Muscle of leg (tissue), 11 donors: Measurements from ENCODE around the gene STX18. TPM values are rescaled to one million over a fixed set of nuclear protein-coding genes. Genes with fewer than 3 reads are reported as not detected.

ENCODE experiments used
- DNase-seq: peaks from one replicate; pipeline ENCODE4 v3.0.0; 2013
- H3K27ac ChIP-seq: one replicate; pipeline ENCODE4 v1.5.1; 2013; ENCODE audit warnings: mild to moderate bottlenecking, low read length, control low read depth
- H3K27me3 ChIP-seq: one replicate; pipeline ENCODE4 v1.6.1; 2013; ENCODE audit warnings: low read length; ENCODE audit not compliant: control insufficient read depth, insufficient read depth
- H3K36me3 ChIP-seq: one replicate; pipeline ENCODE4 v1.6.1; 2013; ENCODE audit warnings: low read length; ENCODE audit not compliant: control insufficient read depth, insufficient read depth
- H3K4me1 ChIP-seq: one replicate; pipeline ENCODE4 v1.6.1; 2013; ENCODE audit warnings: low read length; ENCODE audit not compliant: control insufficient read depth, insufficient read depth
- H3K4me3 ChIP-seq: one replicate; pipeline ENCODE4 v1.5.1; 2013; ENCODE audit warnings: low read length, control low read depth
- H3K9me3 ChIP-seq: replicated peaks from 2 replicates; pipeline ENCODE4 v1.6.1; 2013; ENCODE audit warnings: low read depth, low read length; ENCODE audit not compliant: control insufficient read depth
- WGBS: methylation state at CpG from one replicate; pipeline ENCODE4 v1.1.5; 2013; ENCODE audit warnings: missing lambda C conversion rate; ENCODE audit not compliant: insufficient coverage; 5-methylcytosine and 5-hydroxymethylcytosine counted together
- polyA plus RNA-seq, 8 donors: library from polyadenylated mRNA; unstranded; fragments of 120-200 nt; gene quantifications; one replicate each; pipeline versions ENCODE4 v1.2.1 to v1.2.3, GENCODE V29; 2013; ENCODE audit warnings: inconsistent platforms in 1 of 8, low replicate concordance in 1 of 8; ENCODE audit not compliant: insufficient read length in 8 of 8, insufficient read depth in 1 of 8
- total RNA-seq: library from RNA; stranded (reverse); fragments of 120-200 nt; gene quantifications from one replicate; pipeline ENCODE4 v1.2.4, GENCODE V29; 2013

STX18 gene
- total and polyA plus RNA-seq, 9 donors, result 22.4 to 30.9 (median 26.7) TPM

DNA sequence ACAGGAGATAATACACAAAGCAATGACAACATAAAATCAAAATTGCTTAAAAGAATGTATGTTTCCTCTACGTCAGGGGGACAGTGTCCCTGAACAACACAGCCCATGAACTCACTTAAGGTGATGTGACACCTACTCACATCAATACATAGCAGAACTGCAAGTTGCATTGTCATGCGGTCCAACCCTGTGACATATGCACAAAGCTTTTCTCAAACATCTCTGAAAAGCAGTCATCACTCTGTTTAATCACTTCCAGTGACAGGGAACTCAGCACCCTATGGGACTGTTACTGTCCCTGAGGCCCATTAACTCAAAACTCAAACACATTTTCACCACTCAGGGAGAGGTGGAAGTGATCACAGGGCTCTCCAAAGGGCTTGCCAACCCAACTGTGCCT lies 2.4 kb downstream of the STX18 start:
- WGBS, result 100% methylated on average over 1 of the region's 2 CpGs
- Histone ChIP-seq H3K27ac (no peak overlapping the region), H3K9me3 (no peaks in the 10 kb centered on the region), H3K4me1 (peaks cover 13% of the 10 kb centered on the region), H3K4me3 (no peak overlapping the region), H3K36me3 (no peaks in the 10 kb centered on the region), H3K27me3 (no peaks in the 10 kb centered on the region)
- no peak for DNase-seq

GRCh38 chr4:4535590-4535989 lies 6.3 kb downstream of the STX18 start:
- no peak overlapping the region for H3K4me3 ChIP-seq
- no peaks in the 10 kb centered on the region for H3K36me3 ChIP-seq

DNA sequence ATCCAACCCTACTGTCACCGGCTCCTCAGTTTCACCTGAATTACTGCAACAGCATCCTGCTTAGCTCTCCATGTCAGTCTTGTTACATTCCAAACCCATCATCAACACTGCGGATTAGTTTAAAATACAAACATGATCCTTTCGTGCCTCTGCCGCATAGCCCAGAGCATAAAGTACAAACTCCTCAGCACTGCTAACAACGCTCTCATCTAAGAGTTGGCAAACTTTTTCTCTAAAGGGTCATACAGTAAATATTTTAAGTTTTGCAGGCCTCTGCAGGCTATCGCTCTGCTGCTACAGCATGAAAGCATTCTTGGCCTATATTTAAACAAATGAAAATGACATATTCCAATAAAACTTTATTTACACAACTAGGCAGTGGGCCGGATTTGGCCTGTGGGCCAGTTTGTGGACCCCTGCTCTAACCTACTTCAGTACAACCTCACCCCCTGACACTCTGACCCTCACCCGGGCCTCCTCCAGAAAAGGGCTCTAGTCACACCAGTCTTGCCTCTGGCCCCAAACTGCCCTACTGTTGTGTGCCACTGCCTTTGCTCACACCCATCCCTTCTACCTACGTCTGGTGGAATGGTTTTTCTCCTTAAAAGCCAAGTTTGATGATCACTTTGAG lies 7.2 kb downstream of the STX18 start:
- no peaks in the 10 kb centered on the region for H3K27me3 ChIP-seq
- no peaks in the 10 kb centered on the region for H3K4me1 ChIP-seq
- 91% methylated on average over 6 of the region's 9 CpGs for WGBS
- H3K27ac ChIP-seq, result no peak overlapping the region
- no peaks in the 10 kb centered on the region for H3K36me3 ChIP-seq
- H3K9me3 ChIP-seq, result no peaks in the 10 kb centered on the region
- H3K4me3 ChIP-seq, result no peak overlapping the region
- no peak for DNase-seq

More at GRCh38 chr4:4535590-4535989, 6.3 kb downstream of the STX18 start:
- Histone ChIP-seq H3K4me1 (no peaks in the 10 kb centered on the region), H3K27ac (no peak overlapping the region), H3K9me3 (no peaks in the 10 kb centered on the region), H3K27me3 (no peaks in the 10 kb centered on the region)
- no peak for DNase-seq

GRCh38 chr4:4533461-4534169 lies 8.2 kb downstream of the STX18 start:
- DNase-seq, result no peak
- H3K36me3 ChIP-seq, result no peaks in the 10 kb centered on the region
- H3K27me3 ChIP-seq, result no peaks in the 10 kb centered on the region
- H3K4me1 ChIP-seq, result no peaks in the 10 kb centered on the region
- H3K4me3 ChIP-seq, result no peak overlapping the region
- WGBS, result 77% methylated on average over 4 of the region's 8 CpGs
- H3K9me3 ChIP-seq, result no peaks in the 10 kb centered on the region
- no peak overlapping the region for H3K27ac ChIP-seq

DNA sequence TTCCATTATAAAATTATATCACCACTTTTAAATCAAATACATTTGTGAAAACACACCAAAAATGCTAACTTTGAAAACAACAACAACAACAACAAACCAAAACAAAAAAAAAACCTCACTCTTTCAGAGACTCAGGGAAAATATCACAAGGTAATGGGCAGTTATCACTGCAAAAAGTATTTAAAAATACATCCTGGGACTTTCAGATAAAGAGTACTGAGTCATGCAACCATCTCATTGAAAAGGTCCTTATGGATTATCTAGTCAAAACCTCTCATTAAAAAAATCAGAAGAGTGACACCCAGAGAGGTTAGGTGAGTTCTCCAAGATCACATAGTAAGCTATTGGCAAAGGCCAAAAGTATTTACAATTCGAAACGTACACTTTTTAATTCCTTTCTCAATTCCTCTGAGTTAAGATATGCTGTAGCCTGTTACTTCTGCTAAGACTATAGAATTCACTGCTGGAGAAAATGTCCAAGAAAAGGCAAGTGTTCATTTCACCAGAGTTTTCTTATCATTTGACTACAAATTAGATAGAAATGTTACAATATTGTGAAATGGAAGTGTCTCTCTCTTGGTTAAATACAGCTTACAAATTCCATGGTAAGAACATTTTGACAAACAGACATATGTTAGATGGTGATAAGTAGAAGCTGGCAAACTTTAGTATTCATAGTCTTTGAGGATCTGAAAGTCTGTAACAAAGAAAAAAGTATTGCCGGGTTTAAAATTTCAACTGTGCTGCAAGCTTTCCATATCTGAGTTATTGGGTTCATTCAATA lies 9.3 kb downstream of the STX18 start:
- no peak for DNase-seq
- Histone ChIP-seq H3K27me3 (no peaks in the 10 kb centered on the region), H3K27ac (no peak overlapping the region), H3K4me1 (no peaks in the 10 kb centered on the region), H3K4me3 (no peak overlapping the region), H3K36me3 (no peaks in the 10 kb centered on the region), H3K9me3 (no peaks in the 10 kb centered on the region)
- WGBS, result no CpG with 5 or more reads among the region's 3 CpGs

GRCh38 chr4:4529392-4529791 lies 12.5 kb downstream of the STX18 start:
- Histone ChIP-seq H3K27ac (no peak overlapping the region), H3K4me1 (no peaks in the 10 kb centered on the region), H3K36me3 (no peaks in the 10 kb centered on the region), H3K9me3 (no peaks in the 10 kb centered on the region), H3K4me3 (no peak overlapping the region), H3K27me3 (no peaks in the 10 kb centered on the region)
- no peak for DNase-seq
- WGBS, result 100% methylated on average over 1 of the region's 5 CpGs

DNA sequence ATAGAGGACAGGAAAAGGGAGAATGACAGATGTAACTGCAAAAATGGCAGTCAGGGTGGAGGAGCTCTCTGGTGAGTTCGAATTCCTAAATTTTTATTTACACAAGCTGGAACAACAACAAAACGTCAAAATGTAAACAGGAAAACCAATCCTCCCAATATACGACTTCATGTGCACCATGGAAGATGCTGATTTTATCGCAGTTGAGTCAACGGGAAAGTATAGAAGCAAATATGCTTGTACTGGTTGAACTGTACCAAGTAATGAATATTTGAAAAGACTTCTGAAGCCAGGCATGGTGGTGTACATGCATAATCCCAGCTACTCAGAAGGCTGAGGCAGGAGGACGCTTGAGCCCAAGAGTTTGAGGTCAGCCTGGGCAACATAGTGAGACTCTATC lies 15.4 kb downstream of the STX18 start:
- Histone ChIP-seq H3K4me1 (no peaks in the 10 kb centered on the region), H3K4me3 (no peak overlapping the region), H3K36me3 (no peaks in the 10 kb centered on the region), H3K27ac (no peak overlapping the region), H3K9me3 (no peaks in the 10 kb centered on the region), H3K27me3 (no peaks in the 10 kb centered on the region)
- 100% methylated on average over 1 of the region's 6 CpGs for WGBS
- no peak for DNase-seq

DNA sequence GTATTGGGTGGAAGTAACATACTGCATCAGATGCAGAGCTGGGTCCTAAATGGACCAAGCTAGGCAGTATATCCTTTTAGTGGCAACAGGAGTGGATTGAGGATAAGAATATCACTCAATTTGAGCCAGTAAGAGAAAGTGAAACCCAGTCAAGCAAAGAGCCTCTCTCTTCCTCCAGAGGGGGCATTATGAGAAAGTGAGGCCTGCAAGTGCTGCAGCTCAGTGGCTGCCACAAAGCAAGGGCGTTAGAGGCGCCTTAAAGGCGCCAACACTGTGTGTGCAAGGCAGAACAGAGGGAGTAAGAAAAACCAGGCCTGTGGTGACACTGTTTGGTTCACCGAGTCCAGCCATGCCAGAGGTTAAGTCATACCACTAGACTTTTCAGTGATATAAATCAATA lies 17.5 kb downstream of the STX18 start:
- no peak overlapping the region for H3K4me3 ChIP-seq
- H3K36me3 ChIP-seq, result no peaks in the 10 kb centered on the region
- H3K27me3 ChIP-seq, result no peaks in the 10 kb centered on the region
- no peak for DNase-seq
- 76% methylated on average over 3 of the region's 4 CpGs for WGBS
- no peaks in the 10 kb centered on the region for H3K4me1 ChIP-seq
- no peak overlapping the region for H3K27ac ChIP-seq
- H3K9me3 ChIP-seq, result no peaks in the 10 kb centered on the region

GRCh38 chr4:4521731-4522130 lies 20.1 kb downstream of the STX18 start:
- no peaks in the 10 kb centered on the region for H3K9me3 ChIP-seq
- no CpG with 5 or more reads among the region's 2 CpGs for WGBS
- no peak for DNase-seq
- H3K27me3 ChIP-seq, result no peaks in the 10 kb centered on the region
- H3K4me3 ChIP-seq, result no peak overlapping the region
- no peaks in the 10 kb centered on the region for H3K36me3 ChIP-seq
- H3K27ac ChIP-seq, result no peak overlapping the region
- H3K4me1 ChIP-seq, result no peaks in the 10 kb centered on the region

GRCh38 chr4:4521136-4521535 lies 20.7 kb downstream of the STX18 start:
- DNase-seq, result no peak
- Histone ChIP-seq H3K4me1 (no peaks in the 10 kb centered on the region), H3K4me3 (no peak overlapping the region), H3K9me3 (no peaks in the 10 kb centered on the region), H3K36me3 (no peaks in the 10 kb centered on the region), H3K27ac (no peak overlapping the region), H3K27me3 (no peaks in the 10 kb centered on the region)
- WGBS, result no CpG with 5 or more reads among the region's 3 CpGs
